Measurements from ENCODE around the gene TULP1.
A peak's percentile ranks its signal among the peaks of the same experiment; 100 is the strongest.

TULP1 gene

DNA sequence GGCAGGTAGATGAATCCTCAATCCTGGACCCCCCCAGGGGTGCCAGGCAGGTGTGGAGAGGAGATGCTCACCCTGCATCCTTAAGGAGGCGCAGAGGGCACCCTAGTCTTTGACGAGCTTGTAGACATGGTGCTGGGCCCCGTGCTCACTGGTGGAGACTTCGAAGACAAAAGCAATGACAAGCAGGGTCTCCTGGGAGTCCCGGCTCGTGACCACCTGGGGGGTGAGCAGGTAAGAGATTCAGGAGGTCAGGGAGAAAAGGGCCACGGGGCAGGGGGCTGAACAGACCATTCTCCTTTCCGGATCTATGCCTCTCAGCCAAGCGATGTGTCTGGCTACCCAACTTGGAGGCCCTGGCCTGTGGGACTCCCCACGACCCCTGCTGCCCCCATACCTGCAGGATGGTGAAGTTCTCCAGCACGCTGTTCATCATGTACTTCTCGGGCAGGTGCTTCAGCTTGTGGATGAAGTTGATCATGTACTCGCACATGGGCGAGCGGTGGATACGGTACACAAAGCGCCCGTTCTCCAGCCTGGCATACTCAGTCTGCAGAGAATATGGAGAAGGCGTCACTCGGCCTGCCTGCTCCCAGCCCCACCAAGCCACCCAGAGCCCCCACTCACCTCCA lies 37.6 kb downstream of the TULP1 start:
- H3K36me3 Mint-ChIP-seq (ENCODE audit: low read depth) = peaks cover 16% of the 10 kb centered on the region
- H3K4me1 Mint-ChIP-seq (ENCODE audit: low read depth) = peaks cover 12% of the 10 kb centered on the region
- no peak overlapping the region for H3K27ac Mint-ChIP-seq
- no peaks in the 10 kb centered on the region for H3K9me3 Mint-ChIP-seq
- H3K4me3 Mint-ChIP-seq = no peak overlapping the region
- H3K27me3 Mint-ChIP-seq (ENCODE audit: low read depth) = no peaks in the 10 kb centered on the region

DNA sequence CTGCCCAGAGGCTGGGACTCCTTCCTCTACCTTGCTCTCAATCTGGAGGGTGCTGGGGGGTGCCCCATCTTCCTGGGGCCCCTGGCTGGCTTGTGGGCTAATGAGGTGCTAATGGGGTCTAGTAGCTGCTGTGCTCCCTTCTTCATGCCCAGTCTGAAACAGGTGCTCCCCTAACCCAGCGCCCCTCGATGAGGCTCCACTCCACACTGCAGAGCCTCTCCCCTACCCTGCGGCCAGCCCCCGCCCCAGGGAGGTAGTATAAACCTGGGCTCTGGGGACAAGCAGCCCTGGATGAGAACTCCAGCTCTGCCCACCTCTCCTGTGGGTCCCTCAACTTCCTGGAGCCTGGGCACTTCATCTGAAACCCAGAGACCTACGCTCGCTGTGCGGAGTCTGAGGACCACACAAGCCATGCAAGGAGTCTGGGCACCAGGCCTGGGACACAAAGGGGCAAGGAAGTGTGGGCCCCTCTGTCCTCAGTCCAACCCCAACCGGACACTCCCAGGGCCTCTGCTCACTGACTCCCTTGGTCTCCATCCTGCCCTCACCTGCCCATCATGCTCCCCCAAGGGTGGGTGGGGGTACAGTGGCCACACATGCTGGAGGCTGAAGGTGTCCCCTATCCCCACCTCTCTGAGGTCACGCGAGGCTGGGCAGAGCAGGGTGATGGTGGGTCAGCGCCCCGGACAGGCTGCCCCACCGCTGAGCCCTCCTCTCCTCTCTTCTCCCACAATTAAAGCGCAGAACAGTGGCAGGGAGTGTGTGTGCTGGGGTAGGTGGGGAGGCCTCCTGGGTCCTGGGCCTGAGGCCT lies 38.4 kb downstream of the TULP1 start:
- H3K36me3 Mint-ChIP-seq (ENCODE audit: low read depth) = peaks cover 23% of the 10 kb centered on the region
- no peak overlapping the region for H3K27ac Mint-ChIP-seq
- peaks cover 19% of the 10 kb centered on the region for H3K4me1 Mint-ChIP-seq (ENCODE audit: low read depth)
- no peaks in the 10 kb centered on the region for H3K27me3 Mint-ChIP-seq (ENCODE audit: low read depth)
- H3K4me3 Mint-ChIP-seq = no peak overlapping the region
- no peaks in the 10 kb centered on the region for H3K9me3 Mint-ChIP-seq

DNA sequence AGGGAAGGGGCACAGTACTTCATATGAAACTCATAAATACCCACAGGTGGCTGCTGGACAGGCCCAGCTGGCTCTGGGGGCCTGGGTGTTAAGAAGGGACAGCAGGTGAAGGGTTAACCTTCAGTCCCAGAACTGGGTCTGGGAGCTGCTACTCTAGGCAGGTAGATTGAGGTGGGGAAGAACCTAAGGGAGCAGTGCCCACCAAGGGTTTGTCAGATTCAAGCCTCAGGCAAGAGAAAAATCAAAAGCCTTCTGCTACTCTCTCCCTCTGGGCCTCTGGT lies 38.9 kb downstream of the TULP1 start:
- H3K4me3 Mint-ChIP-seq = no peak overlapping the region
- no peak overlapping the region for H3K27ac Mint-ChIP-seq
- H3K4me1 Mint-ChIP-seq (ENCODE audit: low read depth) = peaks cover 20% of the 10 kb centered on the region
- no peaks in the 10 kb centered on the region for H3K9me3 Mint-ChIP-seq
- H3K27me3 Mint-ChIP-seq (ENCODE audit: low read depth) = no peaks in the 10 kb centered on the region
- peaks cover 25% of the 10 kb centered on the region for H3K36me3 Mint-ChIP-seq (ENCODE audit: low read depth)

DNA sequence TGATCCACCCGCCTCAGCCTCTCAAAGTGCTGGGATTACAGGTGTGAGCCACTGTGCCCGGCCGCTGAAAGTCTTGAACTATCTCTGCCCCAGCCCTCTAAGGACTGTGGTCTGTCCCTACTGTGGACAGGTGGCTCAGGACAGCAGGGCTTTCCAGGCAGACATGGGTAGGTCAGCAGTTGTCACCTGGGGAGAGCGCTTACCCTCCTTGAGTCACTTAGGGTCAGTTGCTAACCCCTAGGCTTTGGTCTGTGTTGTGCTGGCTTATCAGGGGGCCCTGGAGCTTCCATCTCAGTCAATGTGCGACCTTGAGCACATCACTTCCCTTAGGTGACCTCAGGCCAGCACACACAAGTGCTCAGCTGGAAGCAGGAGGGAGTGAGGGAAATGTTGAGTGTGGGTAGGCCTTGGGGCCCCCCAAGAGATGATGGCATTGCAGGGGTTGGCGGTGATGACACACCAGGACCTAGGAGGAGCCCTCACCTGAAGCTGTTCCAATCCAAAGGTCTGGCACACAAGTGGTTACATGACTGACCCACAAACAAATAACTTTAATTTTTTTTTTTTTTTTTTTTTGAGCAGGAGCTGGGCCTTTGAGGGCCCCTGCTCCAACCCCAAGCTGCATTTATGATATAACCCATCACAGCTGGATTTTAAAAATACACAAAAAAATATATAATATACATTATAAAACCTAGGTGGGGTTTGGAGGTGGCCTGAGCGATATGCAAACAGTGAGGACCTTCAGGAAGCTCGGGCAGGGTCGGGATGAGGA lies 39.4 kb downstream of the TULP1 start:
- Mint-ChIP-seq H3K27ac (no peak overlapping the region), H3K9me3 (no peaks in the 10 kb centered on the region), H3K27me3 (ENCODE audit: low read depth) (no peaks in the 10 kb centered on the region), H3K4me1 (ENCODE audit: low read depth) (peaks cover 20% of the 10 kb centered on the region), H3K4me3 (no peak overlapping the region), H3K36me3 (ENCODE audit: low read depth) (peaks cover 29% of the 10 kb centered on the region)

DNA sequence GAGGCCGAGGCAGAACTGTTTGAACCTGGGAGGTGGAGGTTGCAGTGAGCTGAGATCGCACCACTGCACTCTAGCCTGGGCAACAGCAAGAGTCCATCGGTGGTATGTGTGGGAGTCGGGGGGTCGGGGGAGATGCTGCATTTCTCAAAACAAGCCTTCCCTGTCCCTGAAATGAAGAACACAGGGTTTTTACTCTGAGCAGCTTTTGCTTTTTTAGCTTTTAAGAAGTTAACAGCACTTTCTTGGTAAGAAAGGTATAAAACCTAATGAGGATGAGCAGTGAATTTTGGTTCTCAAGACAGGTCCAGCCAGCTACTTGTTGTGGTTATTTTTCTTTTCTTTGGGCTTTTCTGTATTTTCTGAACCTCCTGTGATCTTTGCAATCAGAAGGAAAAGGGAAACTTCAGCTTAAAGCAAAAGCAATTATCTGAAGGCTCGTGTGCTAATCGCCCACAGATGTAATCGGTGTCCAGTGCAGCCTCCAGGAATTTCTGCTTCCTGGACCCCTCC lies 40.8 kb downstream of the TULP1 start:
- no peak overlapping the region for H3K4me3 Mint-ChIP-seq
- H3K27me3 Mint-ChIP-seq (ENCODE audit: low read depth) = no peaks in the 10 kb centered on the region
- no peaks in the 10 kb centered on the region for H3K9me3 Mint-ChIP-seq
- peaks cover 34% of the 10 kb centered on the region for H3K36me3 Mint-ChIP-seq (ENCODE audit: low read depth)
- no peak overlapping the region for H3K27ac Mint-ChIP-seq
- peaks cover 28% of the 10 kb centered on the region for H3K4me1 Mint-ChIP-seq (ENCODE audit: low read depth)

DNA sequence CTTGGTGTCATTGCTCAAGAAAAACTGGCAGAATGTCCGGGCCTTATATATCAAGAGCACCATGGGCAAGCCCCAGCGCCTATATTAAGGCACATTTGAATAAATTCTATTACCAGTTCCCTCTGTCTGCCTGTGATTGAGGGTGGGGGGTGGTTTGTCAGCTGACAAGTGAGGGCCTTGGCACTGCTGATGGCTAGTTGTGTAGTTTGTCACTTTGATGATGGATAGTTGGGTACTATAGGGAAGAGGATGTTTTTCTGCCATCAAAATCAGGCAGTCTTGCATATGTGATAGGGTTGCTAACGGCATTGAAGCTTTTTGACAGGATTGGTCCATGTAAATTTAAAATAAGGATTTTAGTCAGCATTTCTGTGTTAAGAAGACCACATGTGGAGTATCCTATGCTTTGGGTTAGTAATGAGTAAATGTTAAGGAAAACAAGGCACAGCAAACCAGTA lies 42.0 kb downstream of the TULP1 start:
- no peak overlapping the region for H3K27ac Mint-ChIP-seq
- H3K36me3 Mint-ChIP-seq (ENCODE audit: low read depth) = peaks cover 34% of the 10 kb centered on the region
- H3K27me3 Mint-ChIP-seq (ENCODE audit: low read depth) = no peaks in the 10 kb centered on the region
- H3K9me3 Mint-ChIP-seq = no peaks in the 10 kb centered on the region
- peaks cover 28% of the 10 kb centered on the region for H3K4me1 Mint-ChIP-seq (ENCODE audit: low read depth)
- peak overlapping the region; percentile 97 for H3K4me3 Mint-ChIP-seq

DNA sequence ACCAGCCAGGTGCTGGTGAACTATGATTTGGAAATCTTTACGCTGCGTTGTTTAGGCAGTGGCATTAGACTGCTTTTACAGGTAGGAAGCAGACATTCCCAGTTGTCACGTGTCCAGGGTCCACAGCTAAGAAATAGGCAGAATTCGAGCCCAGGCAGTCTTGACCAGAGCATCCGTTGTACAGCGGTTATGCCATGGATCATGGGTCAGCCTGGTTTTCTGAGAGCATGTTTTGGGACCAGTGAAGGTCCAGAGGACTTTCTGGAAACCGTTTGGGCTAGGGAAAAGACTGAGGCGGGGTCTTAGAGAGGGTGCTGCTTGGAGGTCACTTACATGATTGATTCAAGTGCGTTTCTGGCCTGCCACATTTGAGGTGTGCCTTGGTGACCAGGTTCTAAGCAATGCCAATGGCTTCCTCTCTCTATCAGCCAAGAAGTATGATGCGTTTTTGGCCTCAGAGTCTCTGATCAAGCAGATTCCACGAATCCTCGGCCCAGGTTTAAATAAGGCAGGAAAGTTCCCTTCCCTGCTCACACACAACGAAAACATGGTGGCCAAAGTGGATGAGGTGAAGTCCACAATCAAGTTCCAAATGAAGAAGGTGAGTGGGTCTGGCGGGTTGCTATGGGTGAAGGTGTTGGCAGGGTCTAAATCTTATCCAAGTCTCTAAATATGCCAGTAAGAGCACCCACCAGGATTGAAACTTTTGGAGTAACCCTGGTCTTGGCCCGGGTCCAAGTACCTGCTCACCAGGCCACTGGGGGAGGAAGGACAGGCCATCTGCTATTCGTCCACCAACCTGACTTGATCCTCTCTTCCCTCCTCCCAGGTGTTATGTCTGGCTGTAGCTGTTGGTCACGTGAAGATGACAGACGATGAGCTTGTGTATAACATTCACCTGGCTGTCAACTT lies 42.7 kb downstream of the TULP1 start:
- peak overlapping the region; percentile 85 for H3K27ac Mint-ChIP-seq
- H3K27me3 Mint-ChIP-seq (ENCODE audit: low read depth) = no peaks in the 10 kb centered on the region
- H3K9me3 Mint-ChIP-seq = no peaks in the 10 kb centered on the region
- H3K4me1 Mint-ChIP-seq (ENCODE audit: low read depth) = peaks cover 28% of the 10 kb centered on the region
- H3K36me3 Mint-ChIP-seq (ENCODE audit: low read depth) = peaks cover 34% of the 10 kb centered on the region
- H3K4me3 Mint-ChIP-seq = peak overlapping the region; percentile 97

DNA sequence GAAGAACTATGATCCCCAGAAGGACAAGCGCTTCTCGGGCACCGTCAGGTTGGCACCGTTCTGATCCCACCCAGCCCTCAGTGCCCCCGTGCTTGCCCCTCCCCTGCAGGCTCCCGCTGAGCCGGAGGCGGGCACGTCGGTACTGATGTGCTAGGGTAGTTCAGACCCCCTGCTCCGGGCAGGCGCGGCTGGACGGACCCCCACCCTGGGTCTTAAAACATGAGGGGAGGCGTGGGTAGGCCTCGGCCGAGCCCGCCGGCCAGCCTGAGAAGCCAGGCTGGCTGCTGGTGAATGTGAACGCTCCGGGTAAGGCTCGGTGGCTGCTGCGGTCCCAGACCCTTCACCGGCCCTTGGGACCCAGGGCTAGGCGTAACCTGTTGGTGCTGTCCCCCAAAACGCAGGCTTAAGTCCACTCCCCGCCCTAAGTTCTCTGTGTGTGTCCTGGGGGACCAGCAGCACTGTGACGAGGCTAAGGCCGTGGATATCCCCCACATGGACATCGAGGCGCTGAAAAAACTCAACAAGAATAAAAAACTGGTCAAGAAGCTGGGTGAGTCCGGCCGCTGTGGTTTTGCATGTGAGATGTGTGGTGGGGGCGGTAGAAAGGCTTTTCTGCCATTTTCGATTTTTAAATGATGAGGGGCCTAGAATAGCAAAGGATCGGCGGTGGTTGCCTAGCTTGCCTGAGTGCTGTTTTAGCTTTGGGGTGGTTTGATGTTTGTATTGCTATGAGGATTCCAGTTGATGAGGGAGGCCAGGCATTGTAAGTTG lies 43.5 kb downstream of the TULP1 start:
- Mint-ChIP-seq H3K4me1 (ENCODE audit: low read depth) (peaks cover 28% of the 10 kb centered on the region), H3K36me3 (ENCODE audit: low read depth) (peaks cover 34% of the 10 kb centered on the region), H3K4me3 (peak overlapping the region; percentile 97), H3K27ac (peak overlapping the region; percentile 97), H3K9me3 (no peaks in the 10 kb centered on the region), H3K27me3 (ENCODE audit: low read depth) (no peaks in the 10 kb centered on the region)

DNA sequence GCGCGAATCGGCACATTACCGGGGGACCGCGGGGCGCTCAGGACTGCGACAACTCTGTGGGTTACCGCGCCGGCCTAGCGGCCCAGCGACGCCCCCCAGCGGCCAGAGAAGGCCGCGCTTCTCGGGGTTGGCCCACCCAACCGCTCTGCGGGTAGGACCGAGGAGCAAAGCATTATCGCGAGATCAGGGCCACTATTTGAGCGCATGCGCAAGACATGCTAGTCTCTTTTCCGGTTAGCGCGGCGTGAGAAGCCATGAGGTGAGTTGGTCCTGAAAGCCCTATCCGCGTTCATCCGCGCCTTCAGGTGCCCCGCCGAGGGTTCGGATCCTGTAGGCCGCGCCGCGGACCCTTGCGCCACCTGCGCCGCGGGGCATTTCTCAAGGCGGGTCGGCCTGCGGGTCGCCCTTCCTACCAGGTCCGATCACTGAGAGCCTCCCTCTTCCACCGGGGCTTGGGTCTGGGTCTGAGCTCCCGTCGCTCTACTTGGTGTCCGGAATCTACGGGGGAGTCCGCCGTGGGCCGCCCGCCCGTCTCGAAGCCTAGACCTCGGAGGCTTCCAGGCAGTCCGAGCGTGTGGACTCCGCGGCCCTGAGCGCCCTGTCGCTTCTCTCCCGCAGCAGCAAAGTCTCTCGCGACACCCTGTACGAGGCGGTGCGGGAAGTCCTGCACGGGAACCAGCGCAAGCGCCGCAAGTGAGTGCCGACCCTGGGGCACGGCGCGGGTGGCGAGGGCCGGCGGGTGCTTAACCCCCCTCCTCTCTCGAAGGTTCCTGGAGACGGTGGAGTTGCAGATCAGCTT lies 44.3 kb downstream of the TULP1 start, which contains the start of gene RPL10A:
TSS of gene RPL10A (plus strand) at position 221 of the 799 bp plus-strand sequence. CDS start at position 255, 34 bp downstream.
- Mint-ChIP-seq H3K4me3 (peak within 1 kb of the TSS; percentile 97), H3K4me1 (ENCODE audit: low read depth) (peaks cover 28% of the 10 kb centered on the region), H3K27ac (peak within 1 kb of the TSS; percentile 97), H3K36me3 (ENCODE audit: low read depth) (peaks cover 38% of the 10 kb centered on the region), H3K27me3 (ENCODE audit: low read depth) (no peaks in the 10 kb centered on the region), H3K9me3 (no peaks in the 10 kb centered on the region)

DNA sequence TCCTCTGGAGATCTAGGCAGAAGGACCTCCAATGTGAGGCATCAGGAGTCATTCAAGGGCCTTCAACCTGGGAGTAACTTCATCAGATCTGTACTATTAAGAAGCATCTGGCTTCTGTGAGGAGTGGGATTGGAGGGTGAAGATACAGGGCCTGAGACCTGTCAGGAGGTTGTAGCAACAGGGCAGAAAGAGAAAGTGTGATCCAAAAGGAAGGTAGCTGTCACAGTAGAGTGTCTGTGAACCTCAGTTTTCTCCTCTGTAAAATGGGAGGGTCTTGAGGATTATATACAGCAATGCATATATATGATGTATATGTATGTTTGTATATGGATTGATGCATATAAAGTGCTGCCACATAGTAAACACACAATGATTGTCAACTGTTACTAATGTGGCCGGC lies 47.0 kb downstream of the TULP1 start:
- peak overlapping the region; percentile 13 for H3K27ac Mint-ChIP-seq
- no peaks in the 10 kb centered on the region for H3K9me3 Mint-ChIP-seq
- no peak overlapping the region for H3K4me3 Mint-ChIP-seq
- H3K27me3 Mint-ChIP-seq (ENCODE audit: low read depth) = no peaks in the 10 kb centered on the region
- peaks cover 21% of the 10 kb centered on the region for H3K4me1 Mint-ChIP-seq (ENCODE audit: low read depth)
- peaks cover 37% of the 10 kb centered on the region for H3K36me3 Mint-ChIP-seq (ENCODE audit: low read depth)

DNA sequence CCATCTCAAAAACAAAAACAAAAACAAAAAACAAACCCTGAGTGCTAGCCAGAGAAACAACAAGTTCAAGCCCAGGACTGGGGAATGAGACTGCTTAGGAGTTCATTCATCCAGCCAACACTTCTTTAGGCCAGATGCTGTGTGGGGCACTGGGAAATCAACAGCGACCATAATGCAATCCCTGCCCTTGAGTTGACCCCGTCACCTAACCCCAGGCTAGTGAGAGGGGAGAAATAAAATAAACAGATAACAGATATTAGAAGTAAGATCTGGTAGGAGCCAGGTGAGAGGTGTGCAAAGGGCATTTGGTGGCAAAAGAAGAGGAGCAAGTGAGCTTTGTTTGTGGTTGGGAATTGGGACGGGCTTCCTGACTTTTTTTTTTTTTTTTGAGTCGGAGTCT lies 49.4 kb downstream of the TULP1 start:
- Mint-ChIP-seq H3K4me1 (ENCODE audit: low read depth) (peaks cover 7% of the 10 kb centered on the region), H3K9me3 (no peaks in the 10 kb centered on the region), H3K27me3 (ENCODE audit: low read depth) (no peaks in the 10 kb centered on the region), H3K36me3 (ENCODE audit: low read depth) (peaks cover 27% of the 10 kb centered on the region), H3K4me3 (no peak overlapping the region), H3K27ac (no peak overlapping the region)

DNA sequence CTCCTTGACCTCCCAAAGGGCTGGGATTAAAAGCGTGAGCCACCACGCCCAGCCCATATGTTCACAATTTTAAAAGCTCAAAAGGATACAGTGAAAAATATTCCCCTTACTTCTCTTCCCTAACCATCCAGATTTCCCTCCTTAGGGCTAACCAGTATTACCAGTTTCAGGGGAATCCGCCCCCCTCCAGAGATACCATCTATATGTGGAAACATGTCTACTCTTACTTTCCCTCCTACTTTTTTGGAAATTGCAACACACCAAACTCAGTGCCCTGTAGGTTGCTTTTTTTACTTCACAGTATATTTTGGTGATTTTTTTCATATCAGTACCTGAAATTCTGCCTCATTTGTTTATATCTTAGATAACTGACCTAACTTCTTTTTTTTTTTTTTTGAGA lies 51.4 kb downstream of the TULP1 start:
- no peak overlapping the region for H3K4me3 Mint-ChIP-seq
- H3K36me3 Mint-ChIP-seq (ENCODE audit: low read depth) = peaks cover 29% of the 10 kb centered on the region
- H3K27ac Mint-ChIP-seq = no peak overlapping the region
- H3K4me1 Mint-ChIP-seq (ENCODE audit: low read depth) = peaks cover 6% of the 10 kb centered on the region
- H3K27me3 Mint-ChIP-seq (ENCODE audit: low read depth) = no peaks in the 10 kb centered on the region
- no peaks in the 10 kb centered on the region for H3K9me3 Mint-ChIP-seq

DNA sequence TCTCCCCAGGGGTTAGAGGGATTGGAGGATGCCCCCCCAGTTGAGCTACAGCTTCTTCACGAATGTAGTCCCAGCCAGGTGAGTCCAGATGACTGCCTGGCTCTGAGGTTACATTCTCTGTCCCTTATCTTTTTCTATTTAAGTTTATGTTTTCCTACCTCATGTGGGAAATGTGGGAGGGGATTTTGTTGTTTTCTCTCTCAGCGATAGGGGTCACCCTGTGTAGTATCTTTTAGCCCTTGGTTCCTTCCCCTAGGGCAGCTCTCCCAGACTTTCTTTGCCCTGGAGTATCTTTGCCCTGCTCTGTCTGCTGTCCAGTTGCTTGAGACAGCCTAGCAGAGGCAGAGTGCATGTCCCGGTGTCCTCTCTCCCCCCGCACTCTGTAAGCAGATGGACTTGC lies 54.8 kb downstream of the TULP1 start:
- Mint-ChIP-seq H3K27me3 (ENCODE audit: low read depth) (no peaks in the 10 kb centered on the region), H3K27ac (no peak overlapping the region), H3K9me3 (no peaks in the 10 kb centered on the region), H3K4me1 (ENCODE audit: low read depth) (peaks cover 21% of the 10 kb centered on the region), H3K36me3 (ENCODE audit: low read depth) (peaks cover 25% of the 10 kb centered on the region), H3K4me3 (no peak overlapping the region)
